KOPT-K1 (cell line): Measurements from ENCODE around the gene RPUSD1.
"Not testable (repeated sequence)": the region's sequence is repeated elsewhere in the genome, so short reads cannot be mapped to it uniquely, and the experiment has no call there.

Source experiments
- H3K27ac ChIP-seq: fragments of 200-600 bp; sonication (generic); 2 replicates; pipeline ENCODE4 v1.5.1; 2016; ENCODE audit warnings: antibody characterized with exemption, mild to moderate bottlenecking, low read depth, low read length; ENCODE audit not compliant: poor library complexity, severe bottlenecking
- H3K36me3 ChIP-seq: fragments of 200-600 bp; sonication (generic); 2 replicates; pipeline ENCODE4 v1.5.1; 2017; ENCODE audit warnings: antibody characterized with exemption, mild to moderate bottlenecking, low read length, moderate library complexity; ENCODE audit not compliant: insufficient read depth
- H3K9me3 ChIP-seq: fragments of 200-600 bp; sonication (generic); 2 replicates; pipeline ENCODE4 v1.5.1; 2017; ENCODE audit warnings: antibody characterized with exemption, low read length, mild to moderate bottlenecking; ENCODE audit not compliant: insufficient read depth, poor library complexity, severe bottlenecking

RPUSD1 gene

DNA sequence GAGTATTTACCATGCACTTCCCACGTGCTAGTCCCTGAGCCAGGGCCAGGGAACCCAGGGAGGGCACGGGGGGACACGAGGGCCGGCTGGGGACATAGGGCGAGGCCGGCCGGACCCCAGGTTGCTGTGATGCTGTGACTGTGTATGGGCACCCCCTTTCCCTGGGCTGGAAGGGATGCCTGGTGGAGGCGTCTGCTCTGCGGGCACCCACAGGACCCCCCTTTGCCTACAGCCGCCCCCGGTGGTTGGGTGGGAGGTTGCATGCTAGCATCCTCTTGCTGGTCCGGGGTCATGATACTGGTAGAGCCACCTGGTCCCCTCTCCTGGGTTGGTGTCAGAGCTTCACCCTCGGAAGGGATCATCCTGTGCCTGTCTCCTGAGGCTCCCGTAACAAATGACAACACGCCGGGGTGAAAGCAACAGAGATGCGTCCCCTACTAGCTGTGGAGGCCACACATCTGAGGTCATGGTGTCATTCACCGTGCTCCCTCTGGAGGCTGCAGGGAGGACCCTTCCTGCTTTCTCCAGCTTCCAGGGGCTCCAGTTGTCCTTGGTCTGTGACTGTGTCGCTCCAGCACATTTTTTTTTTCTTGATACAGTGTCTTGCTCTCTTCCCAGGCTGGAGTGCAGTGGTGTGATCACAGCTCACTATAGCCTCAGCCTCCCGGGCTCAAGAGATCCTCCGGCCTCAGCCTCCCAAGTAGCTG, 44.2 kb downstream of the RPUSD1 start:
- no peak overlapping the region for H3K27ac ChIP-seq
- H3K36me3 ChIP-seq = no peaks in the 10 kb centered on the region
- no peaks in the 10 kb centered on the region for H3K9me3 ChIP-seq

DNA sequence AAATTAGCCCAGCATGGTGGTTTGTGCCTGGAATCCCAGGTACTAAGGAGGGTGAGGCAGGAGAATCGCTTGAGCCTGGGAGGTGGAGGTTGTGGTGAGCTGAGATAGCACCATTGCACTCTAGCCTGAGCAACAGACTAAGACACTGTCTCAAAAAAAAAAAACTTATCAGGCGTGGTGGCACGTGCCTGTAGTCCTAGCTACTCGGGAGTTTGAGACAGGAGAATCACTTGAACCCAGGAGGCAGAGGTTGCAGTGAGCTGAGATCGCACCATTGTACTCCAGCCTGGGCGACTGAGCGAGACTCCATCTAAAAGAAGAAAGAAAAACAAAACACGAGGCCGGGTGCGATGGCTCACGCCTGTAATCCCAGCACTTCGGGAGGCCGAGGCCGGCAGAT, 45.3 kb downstream of the RPUSD1 start:
- not testable (repeated sequence) for H3K36me3 ChIP-seq, H3K27ac ChIP-seq, H3K9me3 ChIP-seq

DNA sequence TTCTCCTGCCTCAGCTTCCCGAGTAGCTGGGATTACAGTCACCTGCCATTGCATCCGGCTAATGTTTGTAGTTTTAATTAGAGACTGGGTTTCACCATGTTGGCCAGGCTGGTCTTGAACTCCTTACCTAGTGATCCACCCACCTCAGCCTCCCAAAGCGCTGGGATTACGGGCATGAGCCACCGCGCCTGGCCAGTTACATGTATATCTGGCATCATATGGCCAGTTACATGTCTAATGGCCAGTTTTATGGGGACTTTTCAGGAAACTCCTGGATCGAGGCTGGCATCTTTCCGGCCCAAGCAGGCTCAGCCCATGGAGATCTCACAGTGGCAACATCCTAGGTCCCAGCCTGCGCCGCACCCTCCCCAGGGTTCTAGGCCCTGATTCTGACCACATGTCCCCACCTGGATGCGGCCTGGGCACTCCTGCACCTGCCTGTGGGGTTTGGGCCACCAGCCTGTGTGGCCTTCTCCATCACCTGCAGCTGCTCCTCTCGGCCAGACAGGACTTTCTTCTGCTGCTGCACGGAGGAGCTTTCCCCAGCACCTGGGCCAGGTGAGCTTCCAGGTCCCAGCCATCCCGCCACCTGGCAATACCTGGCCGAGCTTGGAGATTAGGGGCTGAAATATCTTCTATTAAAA, 46.1 kb downstream of the RPUSD1 start:
- peaks cover 9% of the 10 kb centered on the region for H3K36me3 ChIP-seq
- H3K9me3 ChIP-seq = no peaks in the 10 kb centered on the region
- no peak overlapping the region for H3K27ac ChIP-seq

DNA sequence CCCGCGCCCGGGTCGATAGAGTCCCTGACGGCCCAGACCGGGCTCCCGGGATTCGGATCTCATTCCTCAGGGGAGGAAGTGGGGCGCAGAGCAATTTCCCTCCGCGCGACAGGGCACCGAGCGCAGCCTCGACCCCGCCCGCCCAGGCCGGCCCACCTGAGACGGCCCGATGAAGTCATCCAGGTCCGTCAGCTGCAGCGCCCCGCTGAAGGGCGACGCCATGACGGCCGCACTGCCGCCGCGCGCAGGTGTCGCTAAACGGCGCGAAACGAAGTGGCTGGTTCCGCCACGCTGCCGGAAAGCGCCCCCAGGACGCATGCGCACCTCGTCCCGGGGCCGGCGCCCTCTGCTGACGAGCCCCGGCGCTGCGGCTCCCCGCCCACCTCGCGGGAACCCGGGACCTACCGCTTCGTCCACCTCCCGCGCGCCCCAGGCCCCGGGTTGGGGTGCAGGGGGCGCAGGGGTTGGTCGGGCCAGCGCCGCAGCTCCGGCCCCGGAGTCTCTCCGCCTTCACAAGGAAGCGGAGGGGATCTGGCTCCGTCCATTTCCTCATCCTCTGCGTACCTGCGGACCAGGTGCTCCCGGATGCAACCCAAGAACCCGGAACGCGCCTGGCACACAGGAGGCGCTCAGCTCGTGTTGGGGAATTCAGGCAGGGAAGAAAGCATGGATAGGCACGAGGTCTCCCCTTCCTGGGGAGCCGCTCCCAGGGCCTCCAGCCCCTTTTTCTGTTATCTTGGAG, 47.2 kb downstream of the RPUSD1 start, which contains the start of gene CIAO3:
TSS of gene CIAO3 (minus strand) at position 234 of the 742 bp plus-strand sequence. CDS start at position 222, 12 bp downstream.
- Histone ChIP-seq H3K36me3 (peaks cover 21% of the 10 kb centered on the region), H3K9me3 (no peaks in the 10 kb centered on the region), H3K27ac (peak within 1 kb of the TSS; percentile 70)

DNA sequence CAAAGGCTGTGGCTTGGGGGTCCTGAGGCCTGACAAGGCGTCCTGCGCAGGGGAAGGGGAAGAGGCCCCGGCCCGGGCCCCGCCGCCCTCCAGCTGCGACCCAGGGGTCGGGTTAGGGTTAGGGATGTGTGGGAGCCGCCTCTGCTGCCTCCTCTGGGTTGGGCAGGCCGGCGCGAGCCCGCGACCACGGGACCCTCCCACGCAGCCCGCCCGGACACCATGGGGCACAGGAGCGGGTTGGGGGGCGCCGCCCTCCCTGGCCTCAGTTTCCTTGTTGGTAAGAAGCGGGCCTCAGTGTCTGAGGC, 47.8 kb downstream of the RPUSD1 start:
- H3K27ac ChIP-seq = peak overlapping the region; percentile 70
- peaks cover 26% of the 10 kb centered on the region for H3K36me3 ChIP-seq

DNA sequence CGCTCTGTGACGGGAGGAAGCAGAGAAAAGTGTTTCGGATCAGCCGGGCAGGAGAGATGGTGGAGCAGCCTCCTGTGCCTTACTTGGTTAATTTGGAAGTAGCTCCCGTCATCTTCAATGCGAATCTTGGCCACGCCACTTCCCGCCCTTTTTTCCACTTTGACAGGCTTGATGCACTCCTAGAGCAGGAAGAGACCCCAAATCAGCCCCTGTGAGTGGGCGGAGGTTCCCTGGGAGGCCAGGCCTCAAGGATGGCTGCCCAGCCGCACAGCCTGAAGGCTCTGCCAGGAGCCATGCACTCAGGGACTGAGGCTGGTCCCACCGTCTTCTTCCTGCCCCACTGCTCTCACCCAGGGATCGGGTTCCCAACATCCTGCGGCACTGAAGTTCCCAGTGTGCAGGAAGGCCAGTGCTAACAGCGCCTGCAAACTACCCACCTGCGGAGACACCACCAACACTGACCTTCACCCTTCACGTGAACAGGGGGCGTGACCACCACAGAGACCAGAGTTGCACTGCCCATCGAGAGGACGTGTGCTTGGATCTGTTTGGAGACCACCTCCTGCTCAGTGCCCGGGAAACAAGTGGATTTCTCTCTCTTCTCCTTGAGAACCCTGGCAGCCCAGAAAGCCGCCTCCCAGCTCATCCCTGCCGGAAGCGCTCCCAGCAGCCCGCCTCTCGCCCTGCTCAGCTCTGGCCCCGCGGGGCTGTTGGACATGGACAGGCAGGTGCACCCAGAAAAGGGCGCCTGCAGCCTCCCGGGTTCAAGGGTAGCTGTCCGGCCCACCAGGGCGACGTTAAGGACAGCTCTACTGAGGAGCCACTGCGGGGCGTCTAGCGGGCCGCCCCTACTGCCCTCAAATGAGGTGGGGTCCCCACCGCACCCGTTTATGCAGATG, 48.4 kb downstream of the RPUSD1 start:
- Histone ChIP-seq H3K36me3 (peaks cover 31% of the 10 kb centered on the region), H3K9me3 (no peaks in the 10 kb centered on the region), H3K27ac (peak overlapping the region; percentile 70)

More for the DNA sequence above, 47.8 kb downstream of the RPUSD1 start:
- no peaks in the 10 kb centered on the region for H3K9me3 ChIP-seq

DNA sequence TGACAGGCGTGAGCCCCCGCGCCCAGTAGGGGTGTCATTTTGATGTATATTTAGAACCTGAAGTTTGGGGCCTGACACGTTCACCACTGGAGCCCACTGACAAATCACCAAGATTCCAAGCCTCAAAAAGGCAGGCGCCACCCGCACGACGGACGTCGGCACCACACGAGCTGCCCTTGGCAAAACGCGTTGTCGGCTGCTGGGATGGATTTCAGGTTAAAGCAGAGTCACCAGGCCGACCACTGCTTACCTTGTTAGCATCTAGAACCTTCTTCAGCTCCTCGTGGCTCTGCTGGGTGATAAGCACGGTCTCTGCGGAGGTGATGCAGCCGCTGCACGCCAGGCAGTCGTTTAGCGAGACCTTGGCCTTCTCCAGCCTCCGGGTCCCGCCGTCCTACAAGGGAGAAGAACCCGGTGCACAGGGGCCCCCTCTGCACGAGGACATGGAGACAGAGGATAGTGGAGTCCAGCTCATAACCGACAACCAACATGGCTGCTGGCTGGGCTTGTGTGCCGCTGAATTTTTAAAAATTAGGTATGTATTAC, 51.2 kb downstream of the RPUSD1 start:
- Histone ChIP-seq H3K9me3 (no peaks in the 10 kb centered on the region), H3K27ac (no peak overlapping the region), H3K36me3 (peaks cover 56% of the 10 kb centered on the region)

DNA sequence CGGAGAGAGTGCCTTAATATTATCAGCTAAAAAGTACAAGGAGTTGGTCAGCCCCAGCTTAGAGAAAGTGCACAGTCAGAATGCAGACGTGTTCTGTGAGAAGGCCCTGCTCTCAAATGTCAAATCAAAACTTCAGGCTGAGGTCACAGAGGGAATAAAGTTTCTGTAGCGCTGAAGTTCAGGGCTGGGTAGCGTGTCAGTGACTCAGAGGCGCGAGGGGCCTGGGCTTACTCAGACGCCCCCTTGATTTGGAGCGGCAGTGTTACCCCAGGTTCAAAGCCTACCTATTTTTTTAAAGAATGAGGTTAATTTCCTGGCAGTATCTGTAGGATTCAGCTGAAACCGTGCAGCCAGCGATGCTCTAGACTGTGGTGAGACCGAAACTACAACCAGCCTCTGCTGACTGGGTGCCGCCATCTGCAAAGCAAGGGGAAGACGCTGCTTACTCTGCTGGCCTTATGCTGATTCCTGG, 52.2 kb downstream of the RPUSD1 start:
- H3K27ac ChIP-seq = no peak overlapping the region
- no peaks in the 10 kb centered on the region for H3K9me3 ChIP-seq
- peaks cover 56% of the 10 kb centered on the region for H3K36me3 ChIP-seq

DNA sequence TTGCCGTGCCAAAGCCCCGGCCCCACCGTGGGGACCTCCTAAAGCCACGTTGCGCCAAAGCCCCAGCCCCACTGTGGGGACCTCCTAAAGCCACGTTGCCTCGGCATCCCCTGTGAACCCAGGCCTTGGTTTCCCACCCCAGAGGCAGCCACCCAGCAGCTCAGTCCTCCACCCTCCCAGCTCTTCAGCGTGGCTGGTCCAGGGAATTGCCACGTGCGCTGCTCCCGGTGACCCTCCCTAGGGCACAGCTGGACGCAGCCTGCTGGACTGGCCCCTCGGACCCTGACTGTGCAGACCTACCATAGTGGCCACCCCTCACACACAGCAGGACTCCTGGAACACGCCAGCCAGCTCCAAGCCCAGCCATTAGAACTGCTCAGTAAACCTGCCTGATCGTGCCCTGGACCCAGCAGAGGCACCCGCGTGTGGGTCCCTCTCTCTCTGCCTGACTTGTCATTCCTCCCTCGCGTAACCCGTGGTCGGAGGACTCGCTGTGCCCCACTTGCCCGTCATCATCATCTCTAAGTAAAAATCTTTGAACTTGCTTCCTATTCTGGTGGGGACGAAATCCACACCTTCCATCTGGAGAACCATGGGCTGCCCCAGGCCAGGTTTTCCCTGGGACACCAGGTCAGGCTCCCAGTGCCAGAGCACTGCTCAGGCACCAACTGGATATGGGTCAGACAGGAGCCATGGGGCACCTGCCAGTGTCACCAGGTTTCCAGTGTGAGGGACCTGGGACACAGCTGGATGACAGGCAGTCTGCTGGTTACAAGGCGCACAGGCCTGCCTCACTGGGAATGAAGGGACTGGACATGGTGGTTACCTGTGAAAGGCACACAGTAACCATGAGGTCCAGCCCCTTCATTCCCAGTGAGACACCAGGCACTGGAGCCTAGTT, 53.0 kb downstream of the RPUSD1 start:
- no peaks in the 10 kb centered on the region for H3K9me3 ChIP-seq
- H3K36me3 ChIP-seq = peaks cover 56% of the 10 kb centered on the region
- H3K27ac ChIP-seq = no peak overlapping the region
